Fibroblast of lung (primary cell): Measurements from ENCODE around the gene TBC1D22A. TPM values are rescaled to one million over a fixed set of nuclear protein-coding genes. Genes with fewer than 3 reads are reported as not detected.

ENCODE experiments used
- DNase-seq, 2 donors: peaks; one replicate each; pipeline versions ENCODE4 v3.0.0 to v3.0.0-alpha.2; 2010; ENCODE audit warnings: low read depth in 2 of 2
- H2AFZ ChIP-seq: 2 replicates; pipeline ENCODE4 v1.5.1; 2012; ENCODE audit warnings: low read length, control low read depth, inconsistent platforms
- H3K27ac ChIP-seq: 2 replicates; pipeline ENCODE4 v1.5.1; 2011; ENCODE audit warnings: low read length, control low read depth; ENCODE audit not compliant: insufficient read depth
- H3K27me3 ChIP-seq: 2 replicates; pipeline ENCODE4 v1.5.1; 2011; ENCODE audit warnings: mild to moderate bottlenecking, low read length; ENCODE audit not compliant: control insufficient read depth, insufficient read depth
- H3K36me3 ChIP-seq: 2 replicates; pipeline ENCODE4 v1.5.1; 2011; ENCODE audit warnings: low read length; ENCODE audit not compliant: control insufficient read depth, insufficient read depth
- H3K4me1 ChIP-seq: 2 replicates; pipeline ENCODE4 v1.5.1; 2011; ENCODE audit warnings: low read length; ENCODE audit not compliant: control insufficient read depth, insufficient read depth; ENCODE audit errors: extremely low read depth
- H3K4me2 ChIP-seq: 2 replicates; pipeline ENCODE4 v1.5.1; 2011; ENCODE audit warnings: low read length, control low read depth; ENCODE audit not compliant: insufficient read depth; ENCODE audit errors: extremely low read depth
- H3K4me3 ChIP-seq, 4 experiments: fragments of 200-600 bp in 1 of 4; sonication (generic) in 1 of 4; replicated peaks in 1 of 4; 2 replicates each; pipeline ENCODE4 v1.5.1; 2011 to 2016; ENCODE audit warnings: low read length in 4 of 4, low read depth in 3 of 4, mild to moderate bottlenecking in 3 of 4, control low read depth in 2 of 4, inconsistent platforms in 1 of 4, mixed read lengths in 1 of 4; ENCODE audit not compliant: insufficient read depth in 1 of 4; ENCODE audit errors: control extremely low read depth in 1 of 4
- H3K79me2 ChIP-seq: 2 replicates; pipeline ENCODE4 v1.5.1; 2012; ENCODE audit warnings: mild to moderate bottlenecking, low read length, inconsistent platforms; ENCODE audit not compliant: control insufficient read depth, insufficient read depth
- H3K9ac ChIP-seq: 2 replicates; pipeline ENCODE4 v1.5.1; 2011; ENCODE audit warnings: mild to moderate bottlenecking, low read length, control low read depth; ENCODE audit not compliant: insufficient read depth
- H3K9me3 ChIP-seq: 2 replicates; pipeline ENCODE4 v1.5.1; 2012; ENCODE audit warnings: low read depth, low read length; ENCODE audit not compliant: control insufficient read depth, insufficient read depth
- H4K20me1 ChIP-seq: 2 replicates; pipeline ENCODE4 v1.5.1; 2011; ENCODE audit warnings: low read length; ENCODE audit not compliant: control insufficient read depth, insufficient read depth; ENCODE audit errors: extremely low read depth
- EZH2 ChIP-seq: IDR thresholded peaks from 2 replicates; pipeline ENCODE4 v1.5.1; 2012; ENCODE audit warnings: low read length, control low read depth, mild to moderate bottlenecking; ENCODE audit errors: missing control alignments
- polyA plus RNA-seq, 2 donors: library from polyadenylated mRNA; depleted of rRNA in 1 of 2; stranded (reverse) in 1 of 2; unstranded in 1 of 2; fragments of >200 nt; gene quantifications; 2 replicates each; pipeline ENCODE4 v1.2.1, GENCODE V29; 2011 to 2012; ENCODE audit warnings: missing spikeins in 1 of 2
- total RNA-seq: library from RNA; depleted of rRNA; stranded (reverse); fragments of >200 nt; gene quantifications from 2 replicates; pipeline ENCODE4 v1.2.1, GENCODE V29; 2014
- TF ChIP-seq, protein P1 (sequence below), 2 donors: IDR thresholded peaks in 1 of 2; conservative IDR thresholded peaks in 1 of 2; 1 replicate in 1 of 2; 2 replicates in 1 of 2; pipeline ENCODE4 v1.5.1; 2011 to 2012; ENCODE audit warnings: low read length in 2 of 2, control low read depth in 1 of 2, inconsistent platforms in 1 of 2, low read depth in 1 of 2, mild to moderate bottlenecking in 1 of 2

Gene TBC1D22A
- total and polyA plus RNA-seq, 2 donors (not counting 1 experiment from before 2014, with no cell fraction given): 11.6 to 17.6 TPM

DNA sequence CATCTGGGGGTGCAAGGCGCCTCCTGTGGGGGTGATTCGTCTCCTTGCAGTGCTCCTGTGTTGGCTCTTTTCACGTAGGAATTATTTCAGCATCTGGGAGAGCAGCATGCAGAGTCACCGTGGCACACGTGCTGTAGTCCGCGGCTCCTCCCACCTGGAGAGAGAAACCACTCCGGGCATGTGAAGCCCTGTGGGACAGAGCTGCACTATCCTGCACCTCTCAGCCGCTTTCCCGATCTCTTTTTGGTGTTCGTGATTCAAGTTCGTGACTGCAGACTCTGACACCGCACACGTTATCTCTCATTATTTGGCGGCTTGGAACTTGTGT, 394.6 kb downstream of the TBC1D22A start:
- no peak for DNase-seq
- H3K4me2 ChIP-seq: no peak overlapping the region
- H4K20me1 ChIP-seq: no peaks in the 10 kb centered on the region
- H3K4me1 ChIP-seq: peaks cover 3% of the 10 kb centered on the region
- H3K9me3 ChIP-seq: no peaks in the 10 kb centered on the region
- no peak overlapping the region for H3K9ac ChIP-seq
- H3K27me3 ChIP-seq: no peaks in the 10 kb centered on the region
- no peaks in the 10 kb centered on the region for H3K36me3 ChIP-seq
- TF ChIP-seq, protein P1, sequence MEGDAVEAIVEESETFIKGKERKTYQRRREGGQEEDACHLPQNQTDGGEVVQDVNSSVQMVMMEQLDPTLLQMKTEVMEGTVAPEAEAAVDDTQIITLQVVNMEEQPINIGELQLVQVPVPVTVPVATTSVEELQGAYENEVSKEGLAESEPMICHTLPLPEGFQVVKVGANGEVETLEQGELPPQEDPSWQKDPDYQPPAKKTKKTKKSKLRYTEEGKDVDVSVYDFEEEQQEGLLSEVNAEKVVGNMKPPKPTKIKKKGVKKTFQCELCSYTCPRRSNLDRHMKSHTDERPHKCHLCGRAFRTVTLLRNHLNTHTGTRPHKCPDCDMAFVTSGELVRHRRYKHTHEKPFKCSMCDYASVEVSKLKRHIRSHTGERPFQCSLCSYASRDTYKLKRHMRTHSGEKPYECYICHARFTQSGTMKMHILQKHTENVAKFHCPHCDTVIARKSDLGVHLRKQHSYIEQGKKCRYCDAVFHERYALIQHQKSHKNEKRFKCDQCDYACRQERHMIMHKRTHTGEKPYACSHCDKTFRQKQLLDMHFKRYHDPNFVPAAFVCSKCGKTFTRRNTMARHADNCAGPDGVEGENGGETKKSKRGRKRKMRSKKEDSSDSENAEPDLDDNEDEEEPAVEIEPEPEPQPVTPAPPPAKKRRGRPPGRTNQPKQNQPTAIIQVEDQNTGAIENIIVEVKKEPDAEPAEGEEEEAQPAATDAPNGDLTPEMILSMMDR (conservative IDR thresholded peaks at IDR 0.05 in 1 of 2, IDR thresholded peaks at IDR 0.05 in 1 of 2; ENCODE audit: low read depth in 1 of 2, low read length in 2 of 2): no peak
- no peak for TF ChIP-seq EZH2
- H2AFZ ChIP-seq: no peak overlapping the region
- H3K27ac ChIP-seq: no peak overlapping the region
- H3K4me3 ChIP-seq: no peak overlapping the region
- no peaks in the 10 kb centered on the region for H3K79me2 ChIP-seq

DNA sequence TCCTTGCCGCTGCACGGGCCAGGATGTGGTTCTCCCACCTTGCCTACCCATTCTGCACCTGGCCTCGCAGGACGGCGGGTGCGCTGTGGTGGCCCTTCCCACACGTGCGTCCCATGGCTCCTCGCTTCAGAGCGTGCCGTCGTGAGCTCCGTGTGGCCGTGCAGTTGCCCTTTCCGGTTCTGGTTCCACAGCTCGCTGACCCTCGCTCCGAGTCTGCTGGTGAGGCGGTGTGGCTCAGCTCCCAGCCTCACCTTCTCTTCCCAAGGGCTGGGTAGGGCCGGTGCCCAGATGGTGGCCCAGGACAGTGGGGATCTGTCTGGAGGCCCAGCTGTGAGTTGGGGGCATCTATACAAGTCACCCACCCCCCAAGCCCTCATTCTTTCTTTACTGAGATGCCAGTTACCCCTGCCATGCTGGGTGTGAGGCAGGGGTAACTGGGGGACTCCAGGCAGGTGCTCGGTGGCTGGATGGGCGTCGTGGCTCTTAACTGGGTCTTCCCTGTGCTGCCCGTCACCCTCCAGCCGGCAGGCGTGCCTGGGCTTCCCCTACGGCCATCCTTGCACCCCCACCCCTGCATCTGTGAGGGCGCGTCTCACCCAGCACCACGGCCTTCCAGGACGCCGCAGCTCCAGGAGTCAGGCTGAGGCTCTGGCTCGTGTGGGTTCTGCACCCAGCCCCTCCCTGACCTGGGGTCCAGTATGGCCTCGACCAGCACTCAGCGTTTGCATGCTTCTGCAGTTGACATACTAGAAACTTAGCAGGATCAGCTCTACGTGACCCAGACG, 395.2 kb downstream of the TBC1D22A start:
- H4K20me1 ChIP-seq: no peaks in the 10 kb centered on the region
- peaks cover 3% of the 10 kb centered on the region for H3K4me1 ChIP-seq
- H3K36me3 ChIP-seq: no peaks in the 10 kb centered on the region
- no peak overlapping the region for H3K9ac ChIP-seq
- no peak overlapping the region for H3K4me3 ChIP-seq
- TF ChIP-seq, protein P1 (conservative IDR thresholded peaks at IDR 0.05 in 1 of 2, IDR thresholded peaks at IDR 0.05 in 1 of 2; ENCODE audit: low read depth in 1 of 2, low read length in 2 of 2): no peak
- no peak for TF ChIP-seq EZH2
- no peak overlapping the region for H3K27ac ChIP-seq
- no peak for DNase-seq
- H3K27me3 ChIP-seq: no peaks in the 10 kb centered on the region
- no peak overlapping the region for H2AFZ ChIP-seq
- no peaks in the 10 kb centered on the region for H3K79me2 ChIP-seq
- H3K4me2 ChIP-seq: no peak overlapping the region
- no peaks in the 10 kb centered on the region for H3K9me3 ChIP-seq

DNA sequence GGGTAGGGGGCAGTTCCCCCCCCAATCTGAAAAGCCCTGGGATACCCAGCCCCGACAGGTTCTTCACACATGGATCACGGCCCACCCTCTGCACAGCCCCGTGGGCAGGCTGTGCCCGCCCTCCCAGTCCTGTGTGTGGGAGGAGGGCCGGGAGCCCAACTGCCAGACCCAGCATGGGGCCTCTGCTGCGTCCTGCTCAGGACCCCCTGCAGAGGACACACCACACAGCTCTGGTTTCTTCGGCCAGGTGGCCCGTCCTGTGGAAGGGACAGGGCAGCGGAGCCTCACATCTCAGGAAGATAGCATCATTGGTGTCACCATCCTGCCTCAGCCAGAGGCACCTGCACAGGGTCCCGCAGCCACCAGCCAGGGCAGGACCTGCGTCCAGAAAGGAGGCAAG, 396.0 kb downstream of the TBC1D22A start:
- Histone ChIP-seq H3K36me3 (no peaks in the 10 kb centered on the region), H3K79me2 (no peaks in the 10 kb centered on the region), H3K9me3 (no peaks in the 10 kb centered on the region), H2AFZ (no peak overlapping the region), H3K4me3 (no peak overlapping the region), H3K27me3 (no peaks in the 10 kb centered on the region), H3K4me1 (peaks cover 3% of the 10 kb centered on the region), H4K20me1 (no peaks in the 10 kb centered on the region), H3K4me2 (no peak overlapping the region), H3K9ac (no peak overlapping the region), H3K27ac (no peak overlapping the region)
- TF ChIP-seq, protein P1 (conservative IDR thresholded peaks at IDR 0.05 in 1 of 2, IDR thresholded peaks at IDR 0.05 in 1 of 2; ENCODE audit: low read depth in 1 of 2, low read length in 2 of 2): no peak
- TF ChIP-seq EZH2: no peak
- no peak for DNase-seq
